MCF 10A (cell line): Measurements from ENCODE around the gene RNF31. TPM values are rescaled to one million over a fixed set of nuclear protein-coding genes. Genes with fewer than 3 reads are reported as not detected.

Experiments used
- BruUV-seq: library from RNA; stranded (reverse); fragments of 400-500 nt; replicated peaks from 2 replicates; lab custom pipeline; 2021; lab: Mats Ljungman, UMichigan
- CTCF ChIA-PET: fragments of 300-600 bp; sonication (Branson Sonifier 250); formaldehyde crosslinking; extraction: SDS; loops from one replicate; lab custom pipeline; 2021; ENCODE audit warnings: antibody characterized with exemption, inconsistent platforms; lab: Yijun Ruan, JAX
- POLR2A ChIA-PET: fragments of 300-600, 350-650 bp; sonication (Branson Sonifier 250); formaldehyde crosslinking; extraction: SDS; loops from one replicate; lab custom pipeline; 2020; ENCODE audit warnings: antibody characterized with exemption, inconsistent platforms; lab: Yijun Ruan, JAX
- DNase-seq: peaks from one replicate; pipeline ENCODE4 v3.0.0-alpha.2; 2018; ENCODE audit not compliant: unreplicated experiment
- H3K27ac Mint-ChIP-seq: one replicate; pipeline ENCODE4 v1.8.0; 2022; ENCODE audit warnings: mild to moderate bottlenecking, low read depth, mixed read lengths; ENCODE audit not compliant: unreplicated experiment
- H3K27me3 Mint-ChIP-seq: one replicate; pipeline ENCODE4 v1.8.0; 2022; ENCODE audit warnings: mixed read lengths; ENCODE audit not compliant: insufficient read depth, unreplicated experiment
- H3K36me3 Mint-ChIP-seq: one replicate; pipeline ENCODE4 v1.8.0; 2022; ENCODE audit warnings: mild to moderate bottlenecking, moderate library complexity, mixed read lengths; ENCODE audit not compliant: insufficient read depth, unreplicated experiment
- H3K4me1 Mint-ChIP-seq: one replicate; pipeline ENCODE4 v1.8.0; 2022; ENCODE audit warnings: mixed read lengths; ENCODE audit not compliant: insufficient read depth, unreplicated experiment
- H3K4me3 Mint-ChIP-seq: one replicate; pipeline ENCODE4 v1.8.0; 2022; ENCODE audit warnings: mild to moderate bottlenecking, moderate library complexity, mixed read lengths; ENCODE audit not compliant: unreplicated experiment
- H3K9me3 Mint-ChIP-seq: one replicate; pipeline ENCODE4 v1.8.0; 2022; ENCODE audit warnings: mixed read lengths; ENCODE audit not compliant: unreplicated experiment
- CTCF ChIP-seq: fragments of 200-600 bp; IDR thresholded peaks from one replicate; pipeline ENCODE4 v1.8.0; 2022; ENCODE audit warnings: antibody characterized with exemption, mild to moderate bottlenecking; ENCODE audit not compliant: unreplicated experiment
- intact Hi-C: fragments of 100-400 bp; cut with micrococcal nuclease; formaldehyde crosslinking; loops from 2 replicates; pipeline ENCODE4 v1.14.1; 2022
- total RNA-seq: library from RNA; stranded (reverse); gene quantifications from 2 replicates; pipeline ENCODE4 v1.2.3, GENCODE V29; 2022

The RNF31 gene
- total RNA-seq, 1 experiment from 2014 or later: 67.4 TPM

DNA sequence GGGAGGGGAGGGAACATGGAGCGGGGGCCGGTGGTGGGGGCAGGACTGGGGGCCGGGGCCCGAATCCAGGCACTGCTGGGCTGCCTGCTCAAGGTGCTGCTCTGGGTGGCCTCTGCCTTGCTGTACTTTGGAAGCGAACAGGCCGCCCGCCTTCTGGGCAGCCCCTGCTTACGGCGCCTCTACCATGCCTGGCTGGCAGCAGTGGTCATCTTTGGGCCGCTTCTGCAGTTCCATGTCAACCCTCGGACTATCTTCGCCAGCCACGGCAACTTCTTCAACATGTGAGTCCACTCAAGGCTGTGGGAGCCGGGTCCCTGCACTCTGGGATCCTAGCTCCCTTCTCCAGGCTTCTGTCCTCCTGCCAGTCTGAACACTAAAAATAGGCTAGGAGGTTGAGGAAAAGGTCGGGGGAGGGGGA, 15.7 kb upstream of the RNF31 start:
- ChIA-PET CTCF (interaction anchor here (0.9 to 1.5 kb wide), 3 partner anchors 17 to 28 kb away, joined by 3 to 5 read pairs (median 4); partner anchors contain the start of gene DCAF11), POLR2A (interaction anchor here (0.6 to 12.5 kb wide), 3 partner anchors 10 to 837 kb away, joined by 3 to 252 read pairs (median 7); partner anchors contain the start of genes DCAF11, EMC9 and NRL)
- peaks cover 26% of the 10 kb centered on the region for H3K4me1 Mint-ChIP-seq
- no peaks in the 10 kb centered on the region for H3K36me3 Mint-ChIP-seq
- no peak for DNase-seq
- no peak overlapping the region for H3K27ac Mint-ChIP-seq
- H3K27me3 Mint-ChIP-seq: no peaks in the 10 kb centered on the region
- no peak overlapping the region for H3K4me3 Mint-ChIP-seq
- intact Hi-C loops: no loop called here
- BruUV-seq: no TSS peak
- TF ChIP-seq CTCF: no peak
- H3K9me3 Mint-ChIP-seq: no peaks in the 10 kb centered on the region

- BruUV-seq: no TSS peak
- POLR2A ChIA-PET: interaction anchor here (0.7 to 12.5 kb wide), 4 partner anchors 9 to 16 kb away, joined by 3 to 252 read pairs (median 5); partner anchors contain the start of genes DCAF11, EMC9 and NRL
- H3K27ac Mint-ChIP-seq: peak overlapping the region; percentile 71
- no peak for TF ChIP-seq CTCF
- intact Hi-C loops: no loop called here
- no peaks in the 10 kb centered on the region for H3K9me3 Mint-ChIP-seq
- CTCF ChIA-PET: interaction anchor here (0.5 to 1.5 kb wide), 6 partner anchors 18 to 941 kb away, joined by 3 to 5 read pairs (median 3); partner anchors contain the start of gene DCAF11
- peaks cover 31% of the 10 kb centered on the region for H3K4me1 Mint-ChIP-seq
- H3K27me3 Mint-ChIP-seq: no peaks in the 10 kb centered on the region
- peak; percentile 66 for DNase-seq
- no peak overlapping the region for H3K4me3 Mint-ChIP-seq
- peaks cover 2% of the 10 kb centered on the region for H3K36me3 Mint-ChIP-seq
These were observed 15.1 kb upstream of the RNF31 start for GRCh38 chr14:24132061-24132685.

DNA sequence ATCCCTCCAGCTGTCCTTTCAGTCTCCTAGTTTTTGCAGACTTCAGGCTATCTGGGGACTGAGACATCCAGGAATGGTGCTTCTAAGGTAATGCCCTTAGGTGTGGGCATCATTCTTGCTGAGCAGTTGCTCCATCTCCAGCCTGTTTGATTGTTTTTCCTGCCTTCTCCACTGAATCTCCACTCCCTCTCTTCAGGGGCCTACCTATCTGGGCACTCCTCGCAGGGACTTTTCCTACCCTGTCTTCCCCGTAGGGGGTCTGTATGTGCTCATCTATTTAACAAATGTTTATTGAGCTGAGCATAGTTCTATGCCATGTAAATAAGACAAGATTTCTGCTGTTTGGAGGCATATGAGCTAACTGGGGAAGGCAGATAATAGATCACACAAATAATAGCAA, 14.3 kb upstream of the RNF31 start:
- intact Hi-C loops: no loop called here
- Mint-ChIP-seq H3K4me1 (peaks cover 36% of the 10 kb centered on the region), H3K27me3 (no peaks in the 10 kb centered on the region), H3K4me3 (no peak overlapping the region), H3K36me3 (peaks cover 9% of the 10 kb centered on the region), H3K27ac (peak overlapping the region; percentile 71), H3K9me3 (no peaks in the 10 kb centered on the region)
- ChIA-PET POLR2A (interaction anchor here (0.7 to 12.5 kb wide), 4 partner anchors 8 to 17 kb away, joined by 3 to 252 read pairs (median 5); partner anchors contain the start of genes DCAF11, EMC9 and NRL), CTCF (interaction anchor here (0.5 to 1.5 kb wide), 7 partner anchors 15 to 942 kb away, joined by 3 to 5 read pairs (median 3); partner anchors contain the start of gene DCAF11)
- no peak for DNase-seq
- BruUV-seq: no TSS peak
- no peak for TF ChIP-seq CTCF

- no peak overlapping the region for H3K4me3 Mint-ChIP-seq
- no peak for TF ChIP-seq CTCF
- H3K27ac Mint-ChIP-seq: no peak overlapping the region
- no peaks in the 10 kb centered on the region for H3K9me3 Mint-ChIP-seq
- H3K36me3 Mint-ChIP-seq: peaks cover 16% of the 10 kb centered on the region
- peaks cover 36% of the 10 kb centered on the region for H3K4me1 Mint-ChIP-seq
- no peak for DNase-seq
- POLR2A ChIA-PET: interaction anchor here (0.7 to 12.5 kb wide), 4 partner anchors 17 to 80 kb away, joined by 4 to 252 read pairs (median 10); partner anchors contain the start of genes CHMP4A, DCAF11, NRL and TM9SF1
- no peaks in the 10 kb centered on the region for H3K27me3 Mint-ChIP-seq
- intact Hi-C loops: no loop called here
- CTCF ChIA-PET: interaction anchor here (0.7 to 1.1 kb wide), 4 partner anchors 14 to 140 kb away, joined by 3 to 10 read pairs (median 6); no protein-coding TSS in a partner anchor
- no TSS peak for BruUV-seq
These were observed 13.6 kb upstream of the RNF31 start for GRCh38 chr14:24133735-24134134.
